ENCODE data around the gene PRIMPOL.
A peak's percentile ranks its signal among the peaks of the same experiment; 100 is the strongest.

The PRIMPOL gene

GRCh38 chr4:184668096-184668495 lies 18.6 kb downstream of the PRIMPOL start:
- DNase-seq (ENCODE audit: low read depth, low spot score): no peak

GRCh38 chr4:184668511-184669114 lies 19.1 kb downstream of the PRIMPOL start:
- no peak for DNase-seq (ENCODE audit: low read depth, low spot score)

GRCh38 chr4:184669251-184669650 lies 19.7 kb downstream of the PRIMPOL start:
- no peak for DNase-seq (ENCODE audit: low read depth, low spot score)

DNA sequence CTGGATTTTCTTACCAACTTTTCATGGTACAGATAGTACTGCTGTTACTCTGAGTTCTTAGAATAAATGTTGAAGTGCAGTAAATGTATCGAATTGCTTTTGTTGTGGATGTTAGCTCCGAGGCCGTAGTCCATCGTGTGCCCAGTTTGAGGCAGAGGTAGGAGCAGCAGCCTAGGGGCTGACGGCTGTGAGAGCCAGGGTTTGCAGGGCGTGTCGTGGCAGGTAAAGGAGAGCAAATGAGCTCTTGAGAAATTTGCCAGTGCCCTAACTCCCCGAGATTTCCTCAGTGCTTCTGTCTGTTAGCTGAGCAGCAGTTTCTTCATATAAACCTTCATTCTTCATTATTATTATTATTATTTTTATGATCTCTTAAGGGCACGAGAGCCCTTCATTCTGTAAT lies 21.6 kb downstream of the PRIMPOL start:
- DNase-seq (ENCODE audit: low read depth, low spot score): no peak

- DNase-seq (ENCODE audit: low read depth, low spot score): no peak
Measured at GRCh38 chr4:184672741-184673140, 23.2 kb downstream of the PRIMPOL start.

DNA sequence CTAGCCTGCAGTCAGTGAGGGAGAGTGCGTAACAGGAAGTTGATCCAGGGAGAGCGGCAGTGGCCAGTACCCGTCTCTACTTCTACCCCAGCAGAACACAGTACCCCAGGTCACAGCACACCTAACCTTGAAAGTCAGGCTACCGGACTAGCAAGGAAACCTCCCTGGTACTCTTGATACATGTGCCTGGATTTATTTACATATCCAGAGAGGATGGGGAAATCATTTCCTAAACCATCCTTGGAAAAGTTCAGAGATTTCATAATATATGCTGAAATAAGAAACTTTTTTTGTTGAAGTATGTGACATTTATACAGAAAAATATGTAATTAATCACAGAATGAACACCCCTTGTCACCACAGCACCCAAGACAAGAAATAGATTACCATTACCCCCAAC lies 24.5 kb downstream of the PRIMPOL start:
- DNase-seq (ENCODE audit: low read depth, low spot score): no peak

DNA sequence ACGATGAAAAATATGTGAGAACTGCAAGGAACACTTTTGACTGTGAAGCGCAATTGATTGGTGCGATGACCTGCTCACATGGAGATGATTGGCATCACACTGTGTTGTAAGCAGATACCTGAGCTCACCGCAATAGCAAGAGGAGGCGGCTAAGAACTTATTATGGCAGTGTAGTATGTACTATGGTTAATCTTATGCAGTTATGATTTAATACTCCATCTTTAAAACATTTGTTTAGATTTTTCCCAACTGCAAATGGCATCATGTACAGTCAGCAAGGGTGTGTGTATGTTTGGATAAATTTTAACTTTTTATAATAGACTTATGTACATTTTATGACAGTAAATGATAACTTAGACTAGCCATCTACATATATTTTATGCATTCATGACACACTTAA lies 25.5 kb downstream of the PRIMPOL start:
- no peak for DNase-seq (ENCODE audit: low read depth, low spot score)

DNA sequence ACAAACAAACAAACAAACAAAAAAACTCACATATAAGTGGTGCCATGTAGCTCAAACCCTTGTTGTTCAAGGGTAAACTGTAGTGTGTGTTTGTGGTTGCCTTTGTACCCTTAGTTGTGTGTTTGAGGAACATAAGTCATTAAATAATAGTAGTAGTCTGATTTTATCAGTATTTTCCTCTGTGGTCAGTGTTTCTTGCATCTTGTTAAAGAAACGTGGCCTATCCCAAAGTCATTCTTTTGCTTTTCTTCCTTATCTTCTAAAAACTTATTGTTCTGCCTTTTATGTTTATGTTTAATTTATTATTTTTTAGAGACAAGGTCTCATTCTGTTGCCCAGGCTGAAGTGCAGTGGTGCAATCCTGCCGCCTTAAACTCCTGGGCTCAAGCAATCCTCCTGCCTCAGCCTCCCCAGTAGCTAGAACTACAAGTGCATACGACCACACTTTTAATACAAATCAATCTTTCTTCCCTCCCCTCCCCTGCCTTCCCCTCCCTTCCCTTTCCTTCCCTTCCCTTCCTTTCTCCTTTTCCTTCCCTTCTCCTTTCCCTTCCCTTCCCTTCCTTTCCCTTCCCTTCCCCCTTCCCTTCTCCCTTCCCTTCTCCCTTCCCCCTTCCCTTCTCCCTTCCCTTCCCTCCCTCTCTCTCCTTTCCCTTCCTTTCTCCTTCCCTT lies 26.4 kb downstream of the PRIMPOL start:
- no peak for DNase-seq (ENCODE audit: low read depth, low spot score)

GRCh38 chr4:184680698-184681097 lies 31.2 kb downstream of the PRIMPOL start:
- DNase-seq (ENCODE audit: low read depth, low spot score): no peak

DNA sequence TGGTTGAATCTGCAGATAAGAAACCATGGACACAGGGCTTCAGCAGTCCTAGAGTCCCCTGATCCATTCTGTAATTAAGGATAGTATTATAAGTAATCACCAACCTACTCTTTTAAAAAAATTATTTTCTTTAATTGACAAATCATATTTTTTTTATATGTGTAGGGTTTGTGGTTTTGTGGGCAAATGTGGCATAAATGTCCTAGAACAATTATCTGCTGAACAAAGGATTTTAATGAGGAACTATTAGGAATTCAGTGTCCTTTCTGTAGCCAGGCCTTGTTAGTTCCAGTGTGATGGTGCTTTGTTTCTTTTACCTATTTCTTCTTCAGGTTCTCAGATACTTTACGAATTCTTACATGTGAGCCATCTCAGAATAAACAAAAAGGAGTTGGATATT lies 32.4 kb downstream of the PRIMPOL start:
- no peak for DNase-seq (ENCODE audit: low read depth, low spot score)

DNA sequence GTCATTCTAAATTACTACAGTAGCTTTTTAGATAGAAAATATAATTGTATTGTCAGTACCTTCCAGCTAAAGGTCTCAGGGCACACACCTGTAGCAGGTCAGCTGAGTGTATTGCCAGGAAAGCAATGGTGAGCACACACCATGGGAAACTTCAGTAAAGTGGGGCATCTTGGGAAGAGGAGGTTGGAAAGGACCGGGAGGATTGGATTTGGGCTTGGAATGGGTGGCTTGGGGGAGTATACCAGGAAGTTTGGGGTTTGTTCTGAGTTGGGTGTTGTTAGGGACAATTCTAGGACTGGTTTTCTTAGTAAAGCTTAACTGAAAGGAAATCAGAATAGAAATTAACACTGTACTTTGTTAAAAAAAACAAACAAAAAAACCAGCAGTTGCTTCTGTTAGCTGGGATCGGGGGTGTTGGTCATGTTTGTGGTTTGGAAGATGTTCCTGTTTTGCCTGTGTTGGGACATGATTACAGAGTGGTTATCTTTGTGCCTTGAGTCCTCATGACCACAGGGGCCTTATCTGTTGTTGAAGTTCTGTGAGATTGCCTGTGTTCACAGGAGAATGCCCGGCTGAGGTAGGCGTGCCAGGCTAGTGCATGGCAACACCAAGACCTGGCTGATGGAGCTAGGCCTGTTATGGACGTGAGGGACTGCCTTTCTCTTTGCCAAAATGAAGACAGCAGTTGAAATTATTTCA lies 35.1 kb downstream of the PRIMPOL start:
- DNase-seq (ENCODE audit: low read depth, low spot score): no peak

DNA sequence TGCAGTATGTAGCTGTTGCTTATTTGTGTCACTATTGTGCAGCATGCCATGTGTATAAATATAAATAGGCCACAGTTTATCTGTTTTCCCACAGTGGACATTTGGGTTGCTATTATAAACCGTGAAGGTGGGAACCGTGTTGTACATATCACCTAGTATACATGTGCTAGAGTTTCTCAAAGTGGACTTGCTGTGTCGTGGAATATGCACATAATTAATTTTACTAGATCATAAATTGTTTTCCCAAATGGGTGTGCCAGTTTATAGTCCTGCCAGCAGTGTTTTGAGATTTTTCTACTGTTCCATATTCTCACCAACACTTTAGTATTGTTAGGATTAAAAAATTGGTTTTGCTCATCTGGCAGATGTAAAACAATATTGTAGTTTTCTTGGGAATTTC lies 38.5 kb downstream of the PRIMPOL start:
- no peak for DNase-seq (ENCODE audit: low read depth, low spot score)

DNA sequence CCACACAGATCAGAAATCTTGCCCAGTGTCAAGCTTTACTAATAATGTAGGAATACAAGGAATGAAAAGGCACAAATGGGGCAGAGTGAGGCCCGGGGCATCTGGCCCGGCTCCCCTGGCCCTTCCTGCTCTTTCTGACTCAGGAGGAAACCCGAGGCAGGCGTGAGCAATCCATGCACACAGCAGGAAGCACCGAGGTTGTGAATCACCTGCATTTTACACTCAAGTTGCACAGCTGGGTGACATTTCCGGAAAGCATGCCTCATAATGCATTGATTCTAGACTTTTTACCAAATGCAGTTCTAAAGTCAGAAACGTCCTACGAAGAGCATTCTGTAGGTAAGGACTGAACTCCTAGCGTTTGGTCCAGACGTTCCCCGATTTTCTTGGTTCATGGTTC lies 38.9 kb downstream of the PRIMPOL start:
- DNase-seq (ENCODE audit: low read depth, low spot score): peak; percentile 67

DNA sequence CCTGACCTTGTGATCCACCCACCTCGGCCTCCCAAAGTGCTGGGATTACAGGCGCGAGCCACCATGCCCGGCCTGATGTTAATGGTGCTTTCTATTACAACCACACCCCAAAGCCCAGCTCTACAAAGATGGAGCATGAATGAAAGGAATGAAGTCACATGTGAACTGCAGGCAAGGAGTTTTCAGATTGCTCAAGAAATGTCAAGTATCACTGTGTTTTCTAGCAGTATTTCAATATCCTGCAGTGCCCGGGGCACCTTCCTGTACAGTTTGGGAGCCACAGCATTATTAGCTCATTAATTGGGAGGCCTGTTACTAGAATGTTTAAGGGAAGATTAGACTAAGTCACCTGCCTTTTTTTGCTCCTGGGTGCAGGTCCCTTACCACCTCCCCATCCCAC lies 40.1 kb downstream of the PRIMPOL start:
- DNase-seq (ENCODE audit: low read depth, low spot score): no peak

- no peak for DNase-seq (ENCODE audit: low read depth, low spot score)
Measured at GRCh38 chr4:184693056-184693455, 43.5 kb downstream of the PRIMPOL start.

- no peak for DNase-seq (ENCODE audit: low read depth, low spot score)
Measured at GRCh38 chr4:184694412-184694956, 44.9 kb downstream of the PRIMPOL start.

DNA sequence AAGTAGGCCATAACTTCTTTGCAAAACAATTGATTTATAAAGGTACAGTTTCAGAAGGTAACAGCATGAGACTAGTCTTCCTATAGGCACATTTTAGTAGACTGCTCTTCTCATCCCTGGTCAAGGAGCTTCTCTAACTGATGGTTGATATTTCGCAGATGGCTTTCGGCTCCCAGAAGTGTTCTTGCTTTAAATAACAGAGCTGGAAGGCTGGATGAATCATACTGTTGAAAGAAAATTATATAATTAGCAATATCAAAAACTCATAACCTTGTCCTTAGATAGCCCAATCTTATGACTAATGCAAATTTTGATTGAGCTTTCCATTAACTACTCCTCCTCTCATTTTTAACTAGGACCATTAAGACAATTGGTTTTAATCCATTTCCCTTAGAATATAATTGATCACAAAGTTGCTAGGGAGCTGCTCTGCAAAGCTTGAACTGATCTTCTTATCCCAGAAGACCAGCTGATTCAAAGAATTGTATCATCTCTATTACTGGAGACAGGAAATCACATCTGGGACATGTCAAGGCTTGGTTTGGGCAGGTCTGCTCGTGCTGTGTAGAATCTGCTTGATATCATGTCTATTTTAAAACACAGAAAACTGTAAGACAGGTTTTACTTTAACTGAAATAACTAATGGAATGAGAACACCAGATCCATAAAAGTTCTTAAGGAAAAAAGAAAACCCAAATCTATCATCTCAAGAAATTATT lies 45.8 kb downstream of the PRIMPOL start:
- DNase-seq (ENCODE audit: low read depth, low spot score): no peak

DNA sequence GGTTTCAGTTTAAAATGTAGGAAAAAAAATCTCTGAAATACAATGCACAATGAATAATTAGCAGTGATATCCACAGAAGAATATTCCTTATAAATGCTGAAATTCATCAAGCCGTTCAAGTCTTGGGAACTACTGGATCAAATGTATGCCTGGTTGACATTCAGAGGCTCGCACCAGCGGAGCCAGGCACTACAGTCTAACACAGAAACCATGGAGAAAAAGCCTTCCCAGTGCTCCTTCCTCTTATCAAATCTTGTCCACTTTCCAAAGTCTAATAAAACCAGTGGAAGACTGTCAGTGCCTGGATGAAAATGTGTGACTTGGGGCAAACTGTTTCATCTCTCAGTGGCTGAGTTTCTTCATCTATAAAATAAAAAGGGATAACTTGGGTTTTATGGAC lies 48.4 kb downstream of the PRIMPOL start:
- DNase-seq (ENCODE audit: low read depth, low spot score): no peak

- no peak for DNase-seq (ENCODE audit: low read depth, low spot score)
Measured at GRCh38 chr4:184699941-184700340, 50.4 kb downstream of the PRIMPOL start.

DNA sequence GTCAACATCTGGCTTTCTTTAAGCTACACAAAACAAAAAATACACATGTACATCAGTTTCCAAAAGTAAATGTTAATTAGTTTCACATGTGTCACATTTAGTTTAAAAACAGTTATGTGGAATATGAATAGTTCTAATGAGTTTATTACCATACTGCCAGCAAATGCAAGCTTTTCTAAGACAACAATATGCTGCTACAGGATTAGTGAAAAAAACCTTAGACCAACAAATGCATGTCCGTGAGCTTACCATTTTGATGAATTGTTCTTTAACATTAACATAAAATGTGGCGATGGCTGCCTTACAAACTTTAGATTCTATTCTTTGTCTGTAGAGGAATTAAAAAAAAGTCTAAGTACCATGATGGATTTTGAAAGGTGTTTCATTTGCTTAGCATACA lies 52.6 kb downstream of the PRIMPOL start:
- DNase-seq (ENCODE audit: low read depth, low spot score): no peak

DNA sequence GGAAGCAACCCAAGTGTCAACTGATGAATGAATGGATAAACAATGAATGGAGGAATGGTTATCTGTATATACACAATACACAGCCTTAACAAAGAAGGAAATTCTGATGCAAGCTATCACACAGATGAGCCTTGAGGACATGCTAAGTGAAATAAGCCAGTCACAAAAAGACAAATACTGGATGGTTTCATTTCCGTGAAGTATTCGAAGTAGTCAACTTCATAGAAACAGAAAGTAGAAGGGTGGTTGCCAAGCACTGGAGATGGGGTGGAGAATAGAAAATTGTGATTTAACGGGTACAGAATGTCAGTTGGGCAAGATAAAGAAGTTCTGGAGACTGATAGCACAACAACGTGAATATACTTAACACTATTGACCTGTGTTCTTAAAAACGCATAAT lies 56.2 kb downstream of the PRIMPOL start:
- DNase-seq (ENCODE audit: low read depth, low spot score): no peak

DNA sequence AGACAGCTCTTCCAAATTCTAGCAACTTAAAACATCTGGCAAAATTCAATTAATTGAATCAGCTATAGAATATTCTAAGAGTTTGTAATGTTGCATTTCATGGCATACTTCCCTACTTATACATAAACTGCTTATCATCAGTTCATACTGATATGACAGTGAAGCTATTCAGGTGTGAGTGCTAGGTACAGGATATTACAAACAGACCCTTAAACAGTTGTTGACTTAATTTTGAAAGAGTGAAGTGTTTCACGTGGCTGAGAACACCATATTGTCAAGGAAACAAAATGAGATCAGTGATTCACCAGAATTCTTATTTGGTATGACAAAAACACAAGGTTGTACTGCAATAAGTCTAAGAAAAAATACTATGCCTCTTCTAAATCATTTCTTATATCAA lies 56.9 kb downstream of the PRIMPOL start:
- DNase-seq (ENCODE audit: low read depth, low spot score): no peak

Data from iPS DF 19.7 (cell line).